Naive B cell (primary cell): ENCODE measurements around the gene MAN1C1. TPM values are rescaled to one million over a fixed set of nuclear protein-coding genes. Genes with fewer than 3 reads are reported as not detected.
A peak's percentile ranks its signal among the peaks of the same experiment; 100 is the strongest.

ENCODE experiments used
- ATAC-seq, 2 donors: fragments of 150-1000 bp; cut with Tn5 transposase; 2 replicates each; pipeline ENCODE4 v1.10.0; 2021; ENCODE audit warnings: low read depth in 2 of 2, mild to moderate bottlenecking in 2 of 2, moderate library complexity in 2 of 2
- DNase-seq: peaks from one replicate; pipeline ENCODE4 v3.0.0; 2022
- H3K27ac Mint-ChIP-seq, 6 donors: one replicate each; pipeline ENCODE4 v1.8.0; 2020 to 2022; ENCODE audit warnings: mild to moderate bottlenecking in 6 of 6, mixed read lengths in 6 of 6, moderate library complexity in 5 of 6, inconsistent platforms in 2 of 6
- H3K27me3 Mint-ChIP-seq, 3 donors: one replicate each; pipeline ENCODE4 v1.8.0; 2021 to 2022; ENCODE audit warnings: mixed read lengths in 3 of 3, mild to moderate bottlenecking in 1 of 3
- H3K36me3 Mint-ChIP-seq, 2 donors: one replicate each; pipeline ENCODE4 v1.8.0; 2020 to 2022; ENCODE audit warnings: mixed read lengths in 2 of 2, inconsistent platforms in 1 of 2, mild to moderate bottlenecking in 1 of 2
- H3K4me1 Mint-ChIP-seq, 3 donors: one replicate each; pipeline ENCODE4 v1.8.0; 2020 to 2022; ENCODE audit warnings: mixed read lengths in 3 of 3, inconsistent platforms in 1 of 3, mild to moderate bottlenecking in 1 of 3, moderate library complexity in 1 of 3
- H3K4me3 Mint-ChIP-seq, 8 donors: one replicate each; pipeline ENCODE4 v1.8.0; 2020 to 2022; ENCODE audit warnings: mild to moderate bottlenecking in 8 of 8, mixed read lengths in 8 of 8, moderate library complexity in 8 of 8, inconsistent platforms in 2 of 8
- H3K9me3 Mint-ChIP-seq, 7 donors: one replicate each; pipeline ENCODE4 v1.8.0; 2020 to 2022; ENCODE audit warnings: mixed read lengths in 7 of 7, mild to moderate bottlenecking in 5 of 7, inconsistent platforms in 2 of 7, moderate library complexity in 1 of 7
- polyA plus RNA-seq, 6 donors: library from polyadenylated mRNA; unstranded; fragments of 300-500 nt; fragmentation: Illumina TruSeq; gene quantifications; one replicate each; pipeline ENCODE4 v1.2.3, GENCODE V29; 2021; ENCODE audit warnings: low read depth in 6 of 6

Gene MAN1C1
- polyA plus RNA-seq, 6 donors from 2014 or later, result 0.16 to 0.52 (median 0.44) TPM; not detected in 3

- ATAC-seq (no peak), DNase-seq (no peak)
- Mint-ChIP-seq H3K4me3 (no peak overlapping the region), H3K27ac (peak overlapping the region in 1 of 6 donors; percentile 60), H3K36me3 (no peaks in the 10 kb centered on the region), H3K9me3 (no peaks in the 10 kb centered on the region), H3K4me1 (peaks cover 23 to 46% (median 31%) of the 10 kb centered on the region in 3 donors), H3K27me3 (peaks cover 9 to 51% (median 42%) of the 10 kb centered on the region in 3 donors)
These were observed 152.4 kb downstream of the MAN1C1 start for GRCh38 chr1:25768999-25769398.

DNA sequence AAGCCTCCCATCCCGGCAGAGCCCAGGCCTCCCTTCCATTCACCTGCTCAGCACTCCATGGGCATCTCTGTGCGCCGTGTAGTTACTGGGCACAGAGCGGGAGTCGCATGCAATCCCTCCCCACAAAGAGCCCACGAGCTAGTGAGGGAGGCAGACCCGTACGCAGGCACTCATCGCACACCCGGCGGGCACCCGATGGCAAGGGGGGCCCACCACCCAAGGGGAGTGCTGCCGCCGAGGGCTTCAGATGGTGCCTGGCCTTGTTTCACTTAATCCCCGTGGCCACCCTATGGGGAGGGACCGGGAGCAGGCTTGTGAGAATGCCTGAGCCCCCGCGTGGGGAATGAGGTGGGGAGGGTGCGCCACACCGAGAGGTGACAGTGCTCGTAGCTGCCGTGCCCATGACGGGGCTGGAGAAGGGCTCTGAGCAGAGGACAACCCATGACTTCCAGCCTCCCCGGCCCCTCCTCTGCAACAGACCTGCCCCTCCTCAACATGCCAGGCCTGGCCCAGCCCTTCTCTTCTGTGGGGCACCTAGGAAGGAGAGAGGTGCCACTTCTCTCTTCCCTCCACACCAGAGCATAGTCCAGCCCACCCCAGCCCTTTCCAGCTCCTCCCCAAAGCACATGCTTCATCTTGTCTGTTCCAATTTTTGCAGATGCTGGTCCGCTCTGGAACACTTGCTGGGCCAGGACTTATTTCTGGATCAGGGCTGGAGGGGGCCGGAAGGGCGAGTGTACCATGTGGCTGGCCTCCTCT lies 153.2 kb downstream of the MAN1C1 start:
- ATAC-seq (no peak), DNase-seq (no peak)
- peak overlapping the region in 1 of 6 donors; percentile 74 for H3K27ac Mint-ChIP-seq
- peaks cover 9 to 51% (median 42%) of the 10 kb centered on the region in 3 donors for H3K27me3 Mint-ChIP-seq
- peaks cover 31 to 54% (median 39%) of the 10 kb centered on the region in 3 donors for H3K4me1 Mint-ChIP-seq
- peak overlapping the region in 1 of 8 donors; percentile 54 for H3K4me3 Mint-ChIP-seq
- H3K36me3 Mint-ChIP-seq, result no peaks in the 10 kb centered on the region
- H3K9me3 Mint-ChIP-seq, result no peaks in the 10 kb centered on the region

DNA sequence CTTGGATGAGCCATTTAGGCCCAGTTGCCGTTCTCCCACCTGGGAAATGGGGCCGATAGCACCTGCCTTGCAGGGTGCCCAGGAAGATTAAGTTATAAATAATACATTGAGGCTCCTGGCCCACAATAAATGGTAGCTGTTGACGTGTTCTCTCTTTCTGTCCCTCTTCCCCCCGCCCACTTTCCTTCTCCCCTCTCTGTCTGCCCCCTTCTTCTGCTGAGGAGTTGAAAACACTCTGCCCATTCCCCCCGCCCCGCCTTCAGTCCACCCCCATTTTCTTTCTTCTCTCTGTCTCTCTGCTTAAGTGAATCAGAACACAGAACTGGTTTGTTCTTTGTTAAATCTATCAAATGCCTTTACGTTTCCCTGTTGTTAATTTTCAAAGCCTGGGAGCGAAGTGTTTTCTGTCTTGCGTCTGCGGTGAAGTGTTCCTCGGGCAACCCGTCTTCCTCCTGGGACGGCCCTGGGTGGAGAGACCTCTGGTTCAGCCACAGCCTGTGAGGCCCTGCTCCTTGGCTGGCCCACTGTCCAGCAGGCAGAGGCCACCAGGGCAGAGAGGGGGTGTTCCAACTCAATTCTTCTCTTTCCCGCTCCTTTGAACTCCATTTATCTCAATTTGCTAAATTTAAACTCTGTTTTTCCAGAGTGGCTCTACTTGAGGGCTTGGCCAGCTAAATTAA lies 154.1 kb downstream of the MAN1C1 start:
- Mint-ChIP-seq H3K9me3 (no peaks in the 10 kb centered on the region), H3K4me3 (peak overlapping the region in 5 of 8 donors; percentile 63 to 90 (median 79)), H3K4me1 (peaks cover 39 to 59% (median 48%) of the 10 kb centered on the region in 3 donors), H3K27ac (peak overlapping the region in 1 of 6 donors; percentile 72), H3K36me3 (no peaks in the 10 kb centered on the region), H3K27me3 (peaks cover 9 to 51% (median 42%) of the 10 kb centered on the region in 3 donors)
- DNase-seq (no peak), ATAC-seq (no peak)

GRCh38 chr1:25771221-25772114 lies 154.9 kb downstream of the MAN1C1 start:
- Mint-ChIP-seq H3K4me1 (peaks cover 39 to 57% (median 49%) of the 10 kb centered on the region in 3 donors), H3K36me3 (no peaks in the 10 kb centered on the region), H3K4me3 (peak overlapping the region in 7 of 8 donors; percentile 63 to 90 (median 79)), H3K27ac (peak overlapping the region in 4 of 6 donors; percentile 2 to 49 (median 21)), H3K9me3 (no peaks in the 10 kb centered on the region), H3K27me3 (peaks cover 9 to 51% (median 42%) of the 10 kb centered on the region in 3 donors)
- ATAC-seq (peak; percentile 58 to 63), DNase-seq (peak; percentile 17)

DNA sequence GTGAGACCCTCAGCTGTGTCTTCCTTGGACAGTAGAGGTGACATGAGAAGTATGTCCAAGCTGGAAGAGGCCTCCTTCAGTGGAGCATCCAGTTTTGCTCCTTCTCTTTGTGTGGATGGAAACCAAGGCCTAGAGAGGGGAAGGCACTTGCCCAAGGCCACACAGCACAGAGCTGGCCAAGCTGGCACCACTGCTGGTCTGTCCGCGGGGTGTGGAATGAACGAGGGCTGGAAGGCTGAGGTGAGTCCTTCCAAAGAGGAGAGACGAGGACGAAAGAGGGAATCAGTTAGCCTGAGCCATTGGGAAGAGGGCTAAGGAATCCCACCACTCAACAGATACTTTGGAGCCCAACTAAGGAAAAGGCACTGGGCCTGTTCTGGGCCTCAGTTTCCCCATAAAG lies 155.6 kb downstream of the MAN1C1 start:
- Mint-ChIP-seq H3K4me1 (peaks cover 39 to 57% (median 49%) of the 10 kb centered on the region in 3 donors), H3K27me3 (peaks cover 9 to 51% (median 42%) of the 10 kb centered on the region in 3 donors), H3K27ac (peak overlapping the region in 2 of 6 donors; percentile 5 to 76), H3K36me3 (no peaks in the 10 kb centered on the region), H3K9me3 (no peaks in the 10 kb centered on the region), H3K4me3 (peak overlapping the region in 6 of 8 donors; percentile 63 to 90 (median 82))
- no peak for DNase-seq
- ATAC-seq, result no peak

DNA sequence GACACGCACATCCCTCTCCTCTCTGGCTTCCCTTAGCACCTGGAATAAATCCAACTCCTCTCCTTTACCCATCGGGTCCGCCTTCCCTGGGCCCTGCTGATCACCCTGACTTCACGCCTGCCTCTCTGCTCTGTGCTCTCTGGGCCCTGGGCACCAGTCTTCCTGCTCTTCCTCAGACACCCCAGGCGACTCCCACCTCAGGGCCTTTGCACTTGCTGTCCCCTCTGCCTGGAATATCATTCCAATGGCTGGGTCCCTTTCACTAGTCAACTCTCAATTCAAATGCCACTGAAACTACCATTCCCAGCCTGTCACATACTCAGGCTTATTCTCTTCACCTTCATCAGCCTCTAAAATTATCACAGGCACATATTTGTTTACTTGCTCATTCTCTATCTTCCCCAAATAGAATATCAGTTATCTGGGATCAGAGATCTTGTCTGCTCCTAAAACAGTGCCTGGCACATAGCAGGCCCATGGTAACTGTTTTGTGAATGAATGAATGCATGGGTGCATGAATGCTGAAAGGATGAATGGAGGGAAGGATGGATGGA lies 156.2 kb downstream of the MAN1C1 start:
- Mint-ChIP-seq H3K4me3 (peak overlapping the region in 2 of 8 donors; percentile 37 to 48), H3K27ac (peak overlapping the region in 1 of 6 donors; percentile 78), H3K27me3 (peaks cover 9 to 50% (median 42%) of the 10 kb centered on the region in 3 donors), H3K9me3 (no peaks in the 10 kb centered on the region), H3K36me3 (no peaks in the 10 kb centered on the region), H3K4me1 (peaks cover 39 to 57% (median 49%) of the 10 kb centered on the region in 3 donors)
- DNase-seq (no peak), ATAC-seq (no peak)

DNA sequence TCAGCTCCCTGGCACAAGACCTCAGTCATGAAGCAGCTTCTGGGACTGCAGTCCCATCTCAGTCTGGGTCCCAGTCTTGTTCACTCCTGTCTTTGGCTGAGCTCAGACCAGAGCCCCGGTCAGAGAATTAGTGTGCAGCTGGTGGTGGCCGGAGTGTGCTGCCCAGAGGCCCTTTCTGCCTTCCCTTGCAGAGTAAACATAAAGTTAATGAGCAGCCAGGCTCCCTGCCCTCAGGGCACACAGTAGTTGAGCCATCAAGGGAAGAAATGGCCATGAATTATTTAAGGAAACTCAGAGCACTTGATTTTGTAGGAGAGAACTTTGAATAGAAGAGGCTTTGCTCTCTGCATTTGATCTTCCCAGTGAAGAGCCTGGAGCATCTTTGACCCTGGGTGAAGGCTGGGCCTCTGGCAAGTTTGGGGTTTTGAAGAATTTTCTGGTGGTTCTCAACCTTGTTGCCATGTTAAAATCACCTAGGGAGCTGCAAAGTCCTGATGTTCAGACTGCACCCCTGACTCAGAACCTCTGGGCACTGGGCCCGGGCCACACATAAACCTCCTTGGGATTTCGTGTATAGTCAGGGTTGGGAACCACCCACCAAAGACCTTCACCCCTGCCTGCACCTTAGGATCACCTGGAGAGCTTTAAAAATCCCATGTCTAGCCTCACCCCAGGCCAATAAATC lies 157.0 kb downstream of the MAN1C1 start:
- Mint-ChIP-seq H3K27me3 (peaks cover 9 to 41% (median 39%) of the 10 kb centered on the region in 3 donors), H3K4me1 (peaks cover 39 to 64% (median 51%) of the 10 kb centered on the region in 3 donors), H3K36me3 (no peaks in the 10 kb centered on the region), H3K27ac (no peak overlapping the region), H3K9me3 (no peaks in the 10 kb centered on the region), H3K4me3 (peak overlapping the region in 1 of 8 donors; percentile 2)
- ATAC-seq, result no peak
- DNase-seq, result no peak

GRCh38 chr1:25774206-25774803 lies 157.7 kb downstream of the MAN1C1 start:
- peaks cover 39 to 59% (median 51%) of the 10 kb centered on the region in 3 donors for H3K4me1 Mint-ChIP-seq
- no peak for ATAC-seq
- peak overlapping the region in 3 of 8 donors; percentile 3 to 69 (median 13) for H3K4me3 Mint-ChIP-seq
- H3K9me3 Mint-ChIP-seq, result no peaks in the 10 kb centered on the region
- no peak for DNase-seq
- peak overlapping the region in 3 of 6 donors; percentile 34 to 66 (median 45) for H3K27ac Mint-ChIP-seq
- H3K36me3 Mint-ChIP-seq, result no peaks in the 10 kb centered on the region
- H3K27me3 Mint-ChIP-seq, result peaks cover 9 to 34% (median 32%) of the 10 kb centered on the region in 3 donors

DNA sequence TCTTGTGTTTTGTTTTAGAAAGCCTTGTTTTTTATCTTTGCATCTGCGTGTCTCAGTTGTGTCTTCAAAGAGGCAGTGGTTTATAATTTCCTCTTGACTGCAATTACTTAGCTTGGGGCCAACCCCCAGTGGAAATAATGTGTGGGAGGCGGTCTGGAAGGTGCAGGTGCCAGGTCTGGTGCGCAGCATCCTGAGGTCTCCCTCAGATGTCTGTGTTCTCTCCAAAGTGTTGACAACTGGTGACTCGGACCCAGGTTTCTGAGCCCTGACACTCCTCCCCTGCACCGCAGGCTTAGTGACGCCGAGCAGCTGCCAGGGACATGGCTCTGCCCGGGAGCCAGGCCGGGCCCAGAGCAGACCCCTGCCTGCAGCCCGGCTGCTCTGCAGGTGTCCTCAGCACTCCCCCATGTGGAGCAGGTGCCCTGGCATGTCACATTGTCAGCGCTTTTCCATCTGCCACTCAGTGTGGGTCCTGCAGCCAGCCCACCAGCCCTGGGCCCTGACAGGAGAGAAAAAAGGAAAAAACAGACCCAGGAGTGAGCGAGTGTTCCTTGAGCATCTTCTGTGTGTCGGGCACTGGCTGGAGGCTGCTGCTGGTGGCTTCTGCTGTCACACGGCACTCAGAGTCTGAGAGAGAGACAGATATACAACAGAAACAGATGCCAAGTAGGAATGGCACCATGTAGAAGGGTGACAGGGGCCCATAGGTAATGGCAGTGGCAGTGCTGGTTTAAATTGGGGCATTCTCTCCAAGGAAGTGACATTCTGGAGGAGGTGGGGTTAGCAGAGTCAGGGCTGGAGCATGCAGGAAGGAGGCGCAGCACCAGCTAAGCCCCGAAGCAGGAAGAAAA lies 158.6 kb downstream of the MAN1C1 start:
- H3K9me3 Mint-ChIP-seq, result no peaks in the 10 kb centered on the region
- H3K4me3 Mint-ChIP-seq, result peak overlapping the region in 5 of 8 donors; percentile 14 to 69 (median 35)
- DNase-seq (peak; percentile 39), ATAC-seq (peak; percentile 57 to 64)
- peaks cover 9 to 27% (median 24%) of the 10 kb centered on the region in 3 donors for H3K27me3 Mint-ChIP-seq
- no peaks in the 10 kb centered on the region for H3K36me3 Mint-ChIP-seq
- H3K4me1 Mint-ChIP-seq, result peaks cover 37 to 54% (median 51%) of the 10 kb centered on the region in 3 donors
- H3K27ac Mint-ChIP-seq, result peak overlapping the region; percentile 2 to 78 (median 28)

GRCh38 chr1:25779388-25779787 lies 162.8 kb downstream of the MAN1C1 start:
- Mint-ChIP-seq H3K9me3 (no peaks in the 10 kb centered on the region), H3K27ac (no peak overlapping the region), H3K4me1 (peaks cover 12 to 21% (median 17%) of the 10 kb centered on the region in 3 donors), H3K36me3 (no peaks in the 10 kb centered on the region), H3K4me3 (no peak overlapping the region), H3K27me3 (peaks cover 0 to 11% (median 0%) of the 10 kb centered on the region in 3 donors)
- ATAC-seq (no peak), DNase-seq (no peak)

- no peak for DNase-seq
- H3K4me1 Mint-ChIP-seq, result peaks cover 7 to 16% (median 11%) of the 10 kb centered on the region in 3 donors
- no peaks in the 10 kb centered on the region for H3K9me3 Mint-ChIP-seq
- H3K4me3 Mint-ChIP-seq, result no peak overlapping the region
- no peaks in the 10 kb centered on the region for H3K36me3 Mint-ChIP-seq
- H3K27ac Mint-ChIP-seq, result peak overlapping the region in 1 of 6 donors; percentile 71
- H3K27me3 Mint-ChIP-seq, result peaks cover 0 to 11% (median 0%) of the 10 kb centered on the region in 3 donors
- no peak for ATAC-seq
These were observed 163.3 kb downstream of the MAN1C1 start for GRCh38 chr1:25779894-25780293.
